SK-N-SH (cell line): ENCODE data around the gene APOL6.

Source experiments
- CTCF ChIP-seq: fragments of 200-600 bp; sonication (generic); IDR thresholded peaks from 2 replicates; pipeline ENCODE4 v1.6.1; 2017; ENCODE audit warnings: antibody characterized with exemption, mild to moderate bottlenecking, moderate library complexity
- ELF1 ChIP-seq: IDR thresholded peaks from 2 replicates; pipeline ENCODE4 v1.4.0; 2012
- FOSL2 ChIP-seq: IDR thresholded peaks from 2 replicates; pipeline ENCODE4 v1.4.0; 2012; ENCODE audit warnings: low read depth, mild to moderate bottlenecking, moderate library complexity, borderline replicate concordance
- FOXJ3 ChIP-seq: sonication (generic); formaldehyde crosslinking; IDR thresholded peaks from 2 replicates; pipeline ENCODE4 v1.5.1; 2020; ENCODE audit warnings: mild to moderate bottlenecking, missing genetic modification reagents
- POLR2AphosphoS5 ChIP-seq: IDR thresholded peaks from 2 replicates; pipeline ENCODE4 v1.6.1; 2012; ENCODE audit warnings: low read depth, low read length
- RCOR1 ChIP-seq: fragments of 150-350 bp; IDR thresholded peaks from 2 replicates; pipeline ENCODE4 v1.6.1; 2017; ENCODE audit warnings: antibody characterized with exemption, low read length
- RFX5 ChIP-seq: IDR thresholded peaks from 2 replicates; pipeline ENCODE4 v1.6.1; 2012; ENCODE audit warnings: mild to moderate bottlenecking, improper control_type of control experiment, low read length
- SMC3 ChIP-seq: IDR thresholded peaks from 2 replicates; pipeline ENCODE4 v1.6.1; 2012; ENCODE audit warnings: low read depth, low read length, improper control_type of control experiment
- YY1 ChIP-seq: IDR thresholded peaks from 2 replicates; pipeline ENCODE4 v1.4.0; 2012; ENCODE audit warnings: low read depth, mild to moderate bottlenecking

GRCh38 chr22:35653824-35654223 is 5.6 kb downstream of the APOL6 start:
- TF ChIP-seq CTCF = no peak
- TF ChIP-seq FOXJ3 = no peak
- TF ChIP-seq RFX5 = no peak
- TF ChIP-seq SMC3 = no peak
- TF ChIP-seq YY1 = no peak
- TF ChIP-seq POLR2AphosphoS5 = no peak
- TF ChIP-seq RCOR1 = no peak
- no peak for TF ChIP-seq ELF1
- TF ChIP-seq FOSL2 = no peak
